Prostate gland (tissue), 2 donors: ENCODE data around the gene GLRX5.

Experiments used
- POLR2A ChIP-seq: fragments of 450-650 bp; IDR thresholded peaks from one replicate; pipeline ENCODE4 v1.6.1; 2016; ENCODE audit warnings: antibody characterized with exemption, mild to moderate bottlenecking
- TF ChIP-seq, protein P1 (sequence below), 4 experiments: fragments of 200-600 bp in 2 of 4; fragments of 450-650 bp in 2 of 4; sonication (generic) in 2 of 4; IDR thresholded peaks; 1 replicate in 3 of 4; 2 replicates in 1 of 4; pipeline ENCODE4 v1.5.1; 2016 to 2019; ENCODE audit warnings: antibody characterized with exemption in 4 of 4, mild to moderate bottlenecking in 2 of 4, moderate library complexity in 2 of 4

DNA sequence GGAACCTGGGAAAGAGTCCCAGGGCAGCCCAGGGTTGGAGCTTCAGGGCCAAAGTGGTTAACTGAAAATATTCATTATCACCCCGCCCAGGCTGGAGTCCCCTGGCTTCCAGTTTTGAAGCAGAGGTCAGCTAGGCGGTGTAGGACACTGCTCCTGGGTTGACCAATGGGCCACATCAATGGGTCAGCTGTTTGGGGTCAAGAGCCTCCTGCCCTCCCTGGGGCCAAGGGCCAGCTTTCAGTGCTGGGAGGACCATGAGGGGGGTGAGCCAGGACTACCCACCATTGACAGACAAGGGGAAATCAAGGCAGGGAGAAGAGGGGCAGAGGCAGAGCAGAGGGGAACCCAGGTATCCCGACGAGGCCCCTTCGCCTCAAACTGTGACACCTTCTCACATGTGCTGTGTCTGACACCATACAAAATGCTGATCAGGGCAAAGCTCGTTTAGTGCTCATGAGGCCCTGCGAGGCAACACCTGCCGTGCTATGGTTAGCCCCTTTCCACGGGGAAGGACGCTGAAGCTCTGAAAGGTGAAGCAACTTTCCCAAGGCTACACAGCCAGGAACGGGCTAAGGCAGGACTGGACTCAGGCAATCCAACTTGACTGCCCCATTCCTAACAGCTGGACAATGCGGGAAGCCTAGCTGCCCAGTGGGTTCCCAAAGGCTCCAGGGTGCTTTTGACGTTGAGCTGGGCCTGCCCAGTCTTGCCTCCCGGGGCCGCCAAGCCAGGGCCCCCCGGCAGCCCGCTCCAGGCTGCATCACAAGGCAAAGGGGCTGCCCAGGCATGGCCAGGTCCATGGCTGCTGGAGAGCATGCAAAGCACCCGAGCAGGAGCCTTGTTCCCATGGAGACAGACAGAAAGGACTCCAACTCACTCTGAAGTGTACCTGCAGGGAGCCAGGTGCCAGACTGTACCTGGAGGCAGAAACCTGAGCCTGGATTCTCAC is 20.4 kb upstream of the GLRX5 start:
- TF ChIP-seq, protein P1, sequence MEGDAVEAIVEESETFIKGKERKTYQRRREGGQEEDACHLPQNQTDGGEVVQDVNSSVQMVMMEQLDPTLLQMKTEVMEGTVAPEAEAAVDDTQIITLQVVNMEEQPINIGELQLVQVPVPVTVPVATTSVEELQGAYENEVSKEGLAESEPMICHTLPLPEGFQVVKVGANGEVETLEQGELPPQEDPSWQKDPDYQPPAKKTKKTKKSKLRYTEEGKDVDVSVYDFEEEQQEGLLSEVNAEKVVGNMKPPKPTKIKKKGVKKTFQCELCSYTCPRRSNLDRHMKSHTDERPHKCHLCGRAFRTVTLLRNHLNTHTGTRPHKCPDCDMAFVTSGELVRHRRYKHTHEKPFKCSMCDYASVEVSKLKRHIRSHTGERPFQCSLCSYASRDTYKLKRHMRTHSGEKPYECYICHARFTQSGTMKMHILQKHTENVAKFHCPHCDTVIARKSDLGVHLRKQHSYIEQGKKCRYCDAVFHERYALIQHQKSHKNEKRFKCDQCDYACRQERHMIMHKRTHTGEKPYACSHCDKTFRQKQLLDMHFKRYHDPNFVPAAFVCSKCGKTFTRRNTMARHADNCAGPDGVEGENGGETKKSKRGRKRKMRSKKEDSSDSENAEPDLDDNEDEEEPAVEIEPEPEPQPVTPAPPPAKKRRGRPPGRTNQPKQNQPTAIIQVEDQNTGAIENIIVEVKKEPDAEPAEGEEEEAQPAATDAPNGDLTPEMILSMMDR (IDR thresholded peaks at IDR 0.05) = no peak
- no peak for TF ChIP-seq POLR2A
